CD4-positive, CD25-positive, alpha-beta regulatory T cell (primary cell): ENCODE data around the gene SH3TC1. TPM values are rescaled to one million over a fixed set of nuclear protein-coding genes. Genes with fewer than 3 reads are reported as not detected.

Experiments used
- ATAC-seq, 2 donors: fragments of 150-1000 bp; cut with Tn5 transposase; one replicate each; pipeline ENCODE4 v1.10.0; 2021; ENCODE audit warnings: low read depth in 2 of 2, moderate number of reproducible peaks in 2 of 2, moderate library complexity in 1 of 2
- DNase-seq, 3 donors: peaks; one replicate each; pipeline versions ENCODE4 v3.0.0 to v3.0.0-alpha.2; 2012 to 2022; ENCODE audit warnings: mixed read lengths in 1 of 3
- H3K27ac ChIP-seq: one replicate; pipeline ENCODE4 v1.7.0; 2013; ENCODE audit warnings: mild to moderate bottlenecking, low read length; ENCODE audit not compliant: insufficient read depth, poor library complexity, severe bottlenecking
- H3K27me3 ChIP-seq: one replicate; pipeline ENCODE4 v1.7.0; 2013; ENCODE audit warnings: low read length; ENCODE audit not compliant: control insufficient read depth, insufficient read depth
- H3K36me3 ChIP-seq: one replicate; pipeline ENCODE4 v1.7.0; 2013; ENCODE audit warnings: mild to moderate bottlenecking, low read length, moderate library complexity; ENCODE audit not compliant: control insufficient read depth, insufficient read depth
- H3K4me1 ChIP-seq: 2 replicates; pipeline ENCODE4 v1.7.0; 2013; ENCODE audit warnings: mild to moderate bottlenecking, low read length; ENCODE audit not compliant: insufficient read depth, control insufficient read depth, poor library complexity, severe bottlenecking
- H3K4me3 ChIP-seq: one replicate; pipeline ENCODE4 v1.7.0; 2013; ENCODE audit warnings: low read depth, mild to moderate bottlenecking, low read length, moderate library complexity
- H3K9me3 ChIP-seq, 2 experiments: 1 replicate in 1 of 2; 2 replicates in 1 of 2; pipeline ENCODE4 v1.7.0; 2013; ENCODE audit warnings: low read length in 2 of 2, mild to moderate bottlenecking in 1 of 2, moderate library complexity in 1 of 2; ENCODE audit not compliant: control insufficient read depth in 2 of 2
- H3K27ac Mint-ChIP-seq, 3 donors: one replicate each; pipeline ENCODE4 v1.8.0; 2020 to 2022; ENCODE audit warnings: mild to moderate bottlenecking in 3 of 3, mixed read lengths in 3 of 3, moderate library complexity in 2 of 3
- H3K27me3 Mint-ChIP-seq: one replicate; pipeline ENCODE4 v1.8.0; 2022; ENCODE audit warnings: mild to moderate bottlenecking, mixed read lengths
- H3K36me3 Mint-ChIP-seq: one replicate; pipeline ENCODE4 v1.8.0; 2020; ENCODE audit warnings: mixed read lengths
- H3K4me1 Mint-ChIP-seq, 4 donors: one replicate each; pipeline ENCODE4 v1.8.0; 2020 to 2022; ENCODE audit warnings: mixed read lengths in 4 of 4, mild to moderate bottlenecking in 1 of 4
- H3K4me3 Mint-ChIP-seq, 4 donors: one replicate each; pipeline ENCODE4 v1.8.0; 2020 to 2022; ENCODE audit warnings: mild to moderate bottlenecking in 4 of 4, mixed read lengths in 4 of 4, moderate library complexity in 3 of 4
- H3K9me3 Mint-ChIP-seq, 7 donors: one replicate each; pipeline ENCODE4 v1.8.0; 2020 to 2022; ENCODE audit warnings: mixed read lengths in 7 of 7, mild to moderate bottlenecking in 3 of 7, moderate library complexity in 2 of 7
- polyA plus RNA-seq, 4 donors: library from polyadenylated mRNA; unstranded; fragments of 300-500 nt; fragmentation: Illumina TruSeq; gene quantifications; one replicate each; pipeline ENCODE4 v1.2.3, GENCODE V29; 2021
- total RNA-seq: library from RNA; stranded (reverse); gene quantifications from one replicate; pipeline ENCODE4 v1.2.3, GENCODE V29; 2022

Gene SH3TC1
- total and polyA plus RNA-seq, 5 donors from 2014 or later, result 10.6 to 125 (median 15.4) TPM

- Histone ChIP-seq H3K27ac (no peak overlapping the region), H3K4me3 (no peak overlapping the region), H3K9me3 (no peaks in the 10 kb centered on the region), H3K36me3 (no peaks in the 10 kb centered on the region), H3K4me1 (no peaks in the 10 kb centered on the region), H3K27me3 (peaks cover 1% of the 10 kb centered on the region)
- H3K27ac Mint-ChIP-seq, result no peak overlapping the region
- no peak for DNase-seq
- H3K36me3 Mint-ChIP-seq, result no peaks in the 10 kb centered on the region
- peaks cover 0 to 2% (median 0%) of the 10 kb centered on the region in 7 donors for H3K9me3 Mint-ChIP-seq
- ATAC-seq, result no peak
- no peak overlapping the region for H3K4me3 Mint-ChIP-seq
- no peaks in the 10 kb centered on the region for H3K4me1 Mint-ChIP-seq
- peaks cover 27% of the 10 kb centered on the region for H3K27me3 Mint-ChIP-seq
These were observed 71.3 kb downstream of the SH3TC1 start for GRCh38 chr4:8270418-8270771.

DNA sequence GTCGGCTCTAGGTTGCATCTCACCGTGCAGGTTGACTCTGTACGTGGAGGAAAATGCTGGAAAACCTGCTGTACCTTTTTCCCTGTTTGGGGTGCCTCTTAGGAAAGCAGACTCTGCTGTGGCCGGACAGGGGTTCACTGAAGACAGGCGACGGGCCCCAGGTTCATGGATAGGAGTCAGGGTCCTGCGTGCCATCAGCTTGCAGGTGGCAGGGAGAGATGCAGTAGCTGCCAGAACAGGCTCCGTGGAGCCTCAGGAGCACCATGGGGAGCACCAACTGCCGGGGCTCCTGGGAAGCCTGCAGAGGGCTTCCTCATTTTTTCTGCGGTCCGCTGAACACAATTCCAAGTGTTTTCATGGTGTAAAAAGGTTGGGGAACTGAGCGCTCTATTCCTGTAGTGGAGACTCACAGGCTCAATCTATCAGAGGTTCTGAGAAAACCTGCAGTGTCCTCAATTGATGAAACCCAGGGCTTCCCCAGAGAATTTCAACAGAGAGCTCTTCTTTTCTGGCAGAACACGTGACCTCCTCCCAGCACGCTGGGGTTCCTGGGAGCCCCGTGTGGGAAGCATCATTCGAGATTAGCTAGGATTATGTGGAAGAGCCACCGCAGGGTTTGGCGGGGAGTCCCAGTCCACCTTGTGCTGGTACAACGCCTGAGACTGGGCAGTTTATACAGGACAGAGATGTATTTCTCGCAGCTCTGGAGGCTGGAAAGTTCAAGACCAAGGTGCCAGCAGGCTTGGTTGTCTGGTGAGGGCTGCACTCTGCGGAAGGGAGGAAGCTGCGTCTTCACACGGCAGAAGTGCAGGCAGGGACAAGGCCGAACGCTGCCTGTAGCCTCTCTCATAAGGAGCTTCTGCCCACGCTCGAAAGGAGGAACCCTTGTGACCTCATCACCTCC, 72.1 kb downstream of the SH3TC1 start:
- Histone ChIP-seq H3K9me3 (no peaks in the 10 kb centered on the region), H3K36me3 (no peaks in the 10 kb centered on the region), H3K4me1 (no peaks in the 10 kb centered on the region), H3K27ac (no peak overlapping the region), H3K27me3 (peaks cover 1% of the 10 kb centered on the region), H3K4me3 (no peak overlapping the region)
- no peak for ATAC-seq
- no peaks in the 10 kb centered on the region for H3K36me3 Mint-ChIP-seq
- H3K27me3 Mint-ChIP-seq, result peaks cover 27% of the 10 kb centered on the region
- peaks cover 0 to 2% (median 0%) of the 10 kb centered on the region in 7 donors for H3K9me3 Mint-ChIP-seq
- H3K27ac Mint-ChIP-seq, result no peak overlapping the region
- no peaks in the 10 kb centered on the region for H3K4me1 Mint-ChIP-seq
- no peak for DNase-seq
- no peak overlapping the region for H3K4me3 Mint-ChIP-seq

GRCh38 chr4:8271821-8272220, 72.7 kb downstream of the SH3TC1 start:
- ATAC-seq (no peak), DNase-seq (no peak)
- Mint-ChIP-seq H3K4me1 (no peaks in the 10 kb centered on the region), H3K4me3 (no peak overlapping the region), H3K36me3 (no peaks in the 10 kb centered on the region), H3K27ac (no peak overlapping the region), H3K27me3 (peaks cover 27% of the 10 kb centered on the region), H3K9me3 (no peaks in the 10 kb centered on the region)
- Histone ChIP-seq H3K4me3 (no peak overlapping the region), H3K9me3 (no peaks in the 10 kb centered on the region), H3K36me3 (no peaks in the 10 kb centered on the region), H3K4me1 (no peaks in the 10 kb centered on the region), H3K27ac (no peak overlapping the region), H3K27me3 (peaks cover 1% of the 10 kb centered on the region)

DNA sequence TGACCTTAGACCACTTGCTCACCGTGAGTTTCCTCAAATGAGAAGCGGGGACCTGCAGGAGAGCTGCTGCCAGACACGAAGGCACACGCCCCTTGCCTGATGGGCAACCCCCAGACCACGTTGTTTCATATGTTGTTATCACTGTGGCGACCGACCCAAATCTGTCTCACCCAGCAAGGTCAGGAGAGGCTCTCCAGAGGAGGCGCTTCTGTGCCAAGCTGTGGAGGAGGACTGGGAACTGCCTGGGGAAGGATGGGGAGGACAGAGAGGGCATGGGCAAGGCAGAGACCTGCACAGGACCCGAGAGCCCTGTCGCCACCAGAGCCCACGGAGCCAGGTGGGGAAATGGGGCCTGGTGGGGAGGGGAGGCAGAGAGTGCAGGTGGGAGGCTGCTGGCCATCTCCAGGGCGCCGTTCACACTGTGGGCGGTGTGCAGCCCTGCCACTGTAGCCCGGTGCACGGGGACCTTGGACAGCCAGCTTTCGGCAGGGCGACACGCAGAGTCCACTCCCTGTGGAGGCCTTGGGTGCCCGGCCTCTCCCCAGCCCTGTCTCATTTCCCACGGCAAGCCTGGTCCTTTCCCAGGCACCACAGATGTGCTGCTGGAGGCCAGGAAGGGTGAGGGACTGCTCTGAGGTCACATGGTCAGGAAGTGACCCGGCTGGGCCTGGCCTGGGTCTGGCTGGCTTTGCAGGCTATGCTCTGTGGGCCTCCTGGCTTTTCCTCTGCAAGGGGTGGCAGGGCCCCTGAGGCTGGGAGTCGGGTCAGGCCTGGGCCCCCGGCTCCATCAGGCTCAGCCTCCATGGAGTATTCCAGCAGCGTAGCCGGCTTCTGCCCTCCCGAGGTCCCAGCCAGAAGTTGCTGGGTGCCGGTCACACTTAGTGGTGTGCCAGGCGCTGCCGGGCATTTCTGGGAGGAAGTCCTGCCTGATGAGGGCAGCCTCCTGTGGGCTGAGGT, 73.7 kb downstream of the SH3TC1 start:
- Mint-ChIP-seq H3K27me3 (peaks cover 27% of the 10 kb centered on the region), H3K27ac (peak overlapping the region in 1 of 3 donors; percentile 79)
- ATAC-seq, result no peak

DNA sequence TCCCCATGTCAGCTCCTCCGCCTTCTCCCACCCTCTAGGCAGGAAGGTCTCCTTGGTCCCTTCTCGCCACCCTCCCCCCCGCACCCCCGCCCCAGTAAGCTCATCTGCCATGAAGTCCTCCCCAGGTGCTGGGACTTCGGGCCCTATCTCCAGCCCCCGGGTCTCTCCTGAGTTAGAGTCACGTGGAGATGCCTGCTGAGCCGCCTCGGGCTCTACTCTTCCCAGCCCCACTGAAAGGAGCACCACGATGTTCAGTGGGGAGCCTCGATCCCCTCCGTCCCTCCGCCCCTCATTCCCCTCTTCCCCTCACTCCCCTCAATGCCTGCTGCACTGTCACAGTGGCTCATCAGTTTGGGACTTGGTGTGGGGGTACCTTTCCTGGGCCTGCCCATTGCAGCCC, 74.4 kb downstream of the SH3TC1 start:
- Mint-ChIP-seq H3K27me3 (peaks cover 25% of the 10 kb centered on the region), H3K4me3 (no peak overlapping the region)
- no peak for ATAC-seq

More for the DNA sequence above, 73.7 kb downstream of the SH3TC1 start:
- Mint-ChIP-seq H3K4me3 (no peak overlapping the region), H3K4me1 (no peaks in the 10 kb centered on the region), H3K36me3 (no peaks in the 10 kb centered on the region), H3K9me3 (no peaks in the 10 kb centered on the region)
- Histone ChIP-seq H3K9me3 (no peaks in the 10 kb centered on the region), H3K4me3 (no peak overlapping the region), H3K36me3 (no peaks in the 10 kb centered on the region), H3K27ac (no peak overlapping the region), H3K27me3 (peaks cover 1% of the 10 kb centered on the region), H3K4me1 (no peaks in the 10 kb centered on the region)
- no peak for DNase-seq

DNA sequence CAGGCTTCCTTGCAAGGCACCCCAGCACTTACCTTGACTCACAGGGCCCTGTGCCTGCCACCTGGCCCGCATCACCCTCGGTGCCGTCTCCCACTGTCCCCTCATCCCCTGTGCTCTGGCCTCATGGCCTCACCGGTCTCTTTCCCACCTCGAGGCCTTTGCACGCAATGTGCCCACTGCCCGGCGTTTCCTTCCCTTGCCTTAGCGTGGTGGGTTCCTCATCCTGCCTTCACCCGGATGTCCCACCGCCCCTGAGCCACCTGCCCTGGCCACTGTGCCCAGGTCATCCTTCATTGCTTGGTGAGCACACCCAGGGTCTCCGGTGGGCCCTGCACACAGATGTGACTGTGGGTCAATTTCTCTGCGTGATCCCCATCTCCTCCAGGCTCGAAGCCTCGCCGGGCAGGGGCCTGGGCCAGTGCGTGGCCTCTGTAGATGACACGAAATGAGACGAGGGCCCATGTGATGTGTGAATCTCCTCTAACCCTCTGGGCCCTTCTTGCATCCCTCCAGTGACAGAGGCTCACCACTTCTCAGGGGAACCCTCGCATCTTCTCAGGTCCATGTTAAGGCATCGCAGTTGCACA, 75.1 kb downstream of the SH3TC1 start:
- Histone ChIP-seq H3K4me3 (no peak overlapping the region), H3K9me3 (no peaks in the 10 kb centered on the region), H3K4me1 (no peaks in the 10 kb centered on the region), H3K27ac (no peak overlapping the region), H3K36me3 (no peaks in the 10 kb centered on the region), H3K27me3 (peaks cover 1% of the 10 kb centered on the region)
- Mint-ChIP-seq H3K4me3 (no peak overlapping the region), H3K27ac (peak overlapping the region in 1 of 3 donors; percentile 56), H3K4me1 (no peaks in the 10 kb centered on the region), H3K9me3 (no peaks in the 10 kb centered on the region), H3K27me3 (peaks cover 18% of the 10 kb centered on the region), H3K36me3 (no peaks in the 10 kb centered on the region)
- DNase-seq, result no peak
- no peak for ATAC-seq

More for the DNA sequence above, 74.4 kb downstream of the SH3TC1 start:
- H3K36me3 Mint-ChIP-seq, result no peaks in the 10 kb centered on the region
- H3K36me3 ChIP-seq, result no peaks in the 10 kb centered on the region
- no peak for DNase-seq
- H3K27ac ChIP-seq, result no peak overlapping the region
- no peak overlapping the region for H3K4me3 ChIP-seq
- no peaks in the 10 kb centered on the region for H3K9me3 Mint-ChIP-seq
- peaks cover 1% of the 10 kb centered on the region for H3K27me3 ChIP-seq
- no peaks in the 10 kb centered on the region for H3K4me1 Mint-ChIP-seq
- no peaks in the 10 kb centered on the region for H3K4me1 ChIP-seq
- no peaks in the 10 kb centered on the region for H3K9me3 ChIP-seq
- H3K27ac Mint-ChIP-seq, result no peak overlapping the region

DNA sequence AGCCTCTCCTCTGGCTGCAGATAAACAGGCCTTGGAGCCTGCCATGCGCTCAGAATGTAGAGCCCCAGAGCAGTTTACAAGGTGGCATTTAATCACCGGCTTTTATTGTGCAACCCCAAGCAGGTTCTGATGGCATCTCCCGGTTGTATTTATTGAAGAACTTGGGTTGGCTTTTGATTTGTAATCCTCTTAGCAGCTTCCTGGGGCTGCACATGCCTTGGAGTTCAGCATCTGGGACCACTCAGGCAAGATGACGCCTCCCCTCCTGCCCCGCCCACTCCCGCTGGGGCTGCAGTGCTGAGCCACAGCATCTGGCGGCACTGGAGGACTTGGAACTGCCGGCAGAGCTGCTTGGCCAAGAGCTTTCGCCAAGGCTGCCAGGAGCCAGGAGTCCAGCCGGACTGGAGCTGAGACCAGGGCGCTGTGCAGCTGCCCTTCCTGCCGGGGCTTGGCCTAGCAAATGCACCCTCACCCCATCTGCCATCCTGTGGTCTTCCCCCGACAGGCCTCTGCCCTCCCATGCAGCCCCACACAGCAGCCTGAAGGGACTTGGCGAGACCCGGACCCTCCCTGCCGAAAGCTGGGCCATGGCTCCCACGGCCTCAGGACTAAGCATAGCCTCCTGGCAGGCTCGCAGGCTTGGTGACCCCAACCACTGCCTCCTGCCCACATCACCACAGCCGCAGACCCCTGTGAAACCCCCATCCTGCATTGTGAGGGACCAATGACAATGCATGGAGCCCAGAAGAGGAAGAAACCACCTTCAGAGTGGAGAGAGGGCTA, 75.9 kb downstream of the SH3TC1 start:
- H3K27me3 Mint-ChIP-seq, result peaks cover 17% of the 10 kb centered on the region
- Histone ChIP-seq H3K27ac (no peak overlapping the region), H3K4me3 (no peak overlapping the region), H3K4me1 (no peaks in the 10 kb centered on the region), H3K36me3 (no peaks in the 10 kb centered on the region), H3K27me3 (peaks cover 1% of the 10 kb centered on the region), H3K9me3 (no peaks in the 10 kb centered on the region)
- DNase-seq (no peak), ATAC-seq (no peak)
- no peak overlapping the region for H3K4me3 Mint-ChIP-seq
- no peaks in the 10 kb centered on the region for H3K36me3 Mint-ChIP-seq
- no peak overlapping the region for H3K27ac Mint-ChIP-seq
- no peaks in the 10 kb centered on the region for H3K4me1 Mint-ChIP-seq
- no peaks in the 10 kb centered on the region for H3K9me3 Mint-ChIP-seq
